GM12878 (cell line): Measurements from ENCODE around the gene DXO. TPM values are rescaled to one million over a fixed set of nuclear protein-coding genes. Genes with fewer than 3 reads are reported as not detected.
A peak's percentile ranks its signal among the peaks of the same experiment; 100 is the strongest.

ENCODE experiments used
- ATAC-seq: fragments of 200-7000 bp; cut with Tn5 transposase; 3 replicates; pipeline ENCODE4 v1.9.1; 2020; ENCODE audit warnings: mild to moderate bottlenecking, moderate library complexity
- BruUV-seq: library from RNA; stranded (reverse); fragments of 400-500 nt; replicated peaks from 2 replicates; lab custom pipeline; 2021; lab: Mats Ljungman, UMichigan
- CTCF ChIA-PET: fragments of 300-600 bp; sonication (Branson Sonifier 250); formaldehyde crosslinking; extraction: SDS; loops from one replicate; lab custom pipeline; 2021; ENCODE audit warnings: inconsistent platforms; lab: Yijun Ruan, JAX
- POLR2A ChIA-PET: fragments of 350-600 bp; formaldehyde crosslinking; extraction: SDS; loops from one replicate; lab custom pipeline; 2021; ENCODE audit warnings: inconsistent platforms; lab: Charles Lee
- RAD21 ChIA-PET: fragments of 300-600 bp; sonication (Branson Sonifier 250); formaldehyde crosslinking; loops from one replicate; lab custom pipeline; 2023; ENCODE audit warnings: antibody characterized with exemption; ENCODE audit not compliant: unreplicated experiment; lab: Charles Lee
- SMC1A ChIA-PET: fragments of 300-600 bp; sonication (Branson Sonifier 250); formaldehyde crosslinking; loops from one replicate; lab custom pipeline; 2023; ENCODE audit not compliant: unreplicated experiment, uncharacterized antibody; lab: Charles Lee
- DNase-seq: peaks from one replicate; pipeline ENCODE4 v3.0.0-alpha.2; 2011; ENCODE audit warnings: low read depth, low spot score
- FAIRE-seq: peaks from 3 replicates; lab custom pipeline; 2011; peaks lifted over from hg19 to GRCh38; lab: Jason Lieb, UNC
- H2AFZ ChIP-seq: 2 replicates; pipeline ENCODE4 v1.6.0; 2011; ENCODE audit warnings: low read depth, low read length, control low read depth; ENCODE audit not compliant: control insufficient read depth
- H3K27ac ChIP-seq: 2 replicates; pipeline ENCODE4 v1.5.1; 2011; ENCODE audit warnings: control low read depth; ENCODE audit not compliant: control insufficient read depth, insufficient read depth
- H3K27me3 ChIP-seq, 2 experiments: replicated peaks in 1 of 2; 2 replicates each; pipeline versions ENCODE4 v1.6.0 to v1.6.1; 2011; ENCODE audit warnings: low read length in 1 of 2; ENCODE audit not compliant: control insufficient read depth in 2 of 2, insufficient read depth in 2 of 2
- H3K36me3 ChIP-seq, 2 experiments: 2 replicates each; pipeline ENCODE4 v1.5.1; 2011; ENCODE audit warnings: low read length in 1 of 2; ENCODE audit not compliant: control insufficient read depth in 2 of 2, insufficient read depth in 2 of 2
- H3K4me1 ChIP-seq: 2 replicates; pipeline ENCODE4 v1.6.1; 2011; ENCODE audit warnings: mild to moderate bottlenecking, low read length, moderate library complexity, mixed read lengths; ENCODE audit not compliant: control insufficient read depth, insufficient read depth
- H3K4me2 ChIP-seq: 2 replicates; pipeline ENCODE4 v1.6.0; 2011; ENCODE audit warnings: control low read depth; ENCODE audit not compliant: control insufficient read depth, insufficient read depth
- H3K4me3 ChIP-seq: fragments of 200-600 bp; sonication (generic); 2 replicates; pipeline ENCODE4 v1.5.1; 2016
- H3K79me2 ChIP-seq: 2 replicates; pipeline ENCODE4 v1.6.0; 2011; ENCODE audit warnings: low read length; ENCODE audit not compliant: control insufficient read depth, insufficient read depth
- H3K9ac ChIP-seq: 2 replicates; pipeline ENCODE4 v1.8.0; 2011; ENCODE audit warnings: low read length, control low read depth, mixed read lengths; ENCODE audit not compliant: control insufficient read depth, insufficient read depth
- H3K9me3 ChIP-seq: replicated peaks from 3 replicates; pipeline ENCODE4 v1.5.1; 2011; ENCODE audit warnings: mild to moderate bottlenecking, low read length; ENCODE audit not compliant: control insufficient read depth, insufficient read depth
- H4K20me1 ChIP-seq: 2 replicates; pipeline ENCODE4 v1.6.0; 2011; ENCODE audit not compliant: control insufficient read depth, insufficient read depth
- EED ChIP-seq: sonication (generic); IDR thresholded peaks from 2 replicates; pipeline ENCODE4 v1.6.1; 2016; ENCODE audit warnings: antibody characterized with exemption, low read depth
- EGR1 ChIP-seq, 2 experiments: IDR thresholded peaks; 1 replicate in 1 of 2; 2 replicates in 1 of 2; pipeline ENCODE4 v1.6.1; 2011 to 2012; ENCODE audit warnings: low read depth in 2 of 2, low read length in 2 of 2, borderline replicate concordance in 1 of 2, mild to moderate bottlenecking in 1 of 2, moderate library complexity in 1 of 2
- HDGF ChIP-seq: fragments of 450-650 bp; IDR thresholded peaks from 2 replicates; pipeline ENCODE4 v1.6.1; 2016; ENCODE audit warnings: antibody characterized with exemption
- LARP7 ChIP-seq: fragments of 450-650 bp; IDR thresholded peaks from 2 replicates; pipeline ENCODE4 v1.6.1; 2017; ENCODE audit warnings: mild to moderate bottlenecking
- SPI1 ChIP-seq: IDR thresholded peaks from 2 replicates; pipeline ENCODE4 v1.6.1; 2011; ENCODE audit warnings: low read depth, mild to moderate bottlenecking, low read length, moderate library complexity, borderline replicate concordance; ENCODE audit not compliant: insufficient read depth
- WGBS: methylation state at CpG from one replicate; pipeline ENCODE4 v1.1.6; 2016; ENCODE audit warnings: low lambda C conversion rate; ENCODE audit not compliant: insufficient replicate concordance, insufficient coverage; ENCODE audit errors: missing lambda C conversion rate; 5-methylcytosine and 5-hydroxymethylcytosine counted together
- in situ Hi-C: fragments of 300-500 bp; cut with MboI; formaldehyde crosslinking; loops from 9 replicates; pipeline ENCODE4 v1.14.3; 2018; ENCODE audit warnings: mixed read lengths
- intact Hi-C: fragments of 100-400 bp; cut with micrococcal nuclease; formaldehyde crosslinking; loops from one replicate; pipeline ENCODE4 v1.14.2; 2022; ENCODE audit not compliant: unreplicated experiment
- polyA plus RNA-seq, 11 experiments: library from polyadenylated mRNA; depleted of rRNA in 4 of 11; unstranded in 6 of 11; stranded (reverse) in 5 of 11; fragments of >200 nt; fragmentation: Nextera tagmentation in 4 of 11; fragmentation: Illumina TruSeq in 1 of 11; extraction: Ambion mirVana in 4 of 11; extraction: Trizol in 1 of 11; gene quantifications; 1 replicate in 1 of 11; 2 replicates in 10 of 11; pipeline versions ENCODE4 v1.2.1 to v1.2.3, GENCODE V29; 2011 to 2016; ENCODE audit warnings: inconsistent platforms in 2 of 11, missing spikeins in 2 of 11, low read depth in 1 of 11
- total RNA-seq, 4 experiments: library from RNA; depleted of rRNA in 3 of 4; stranded (reverse); fragments of >200 nt in 3 of 4; fragmentation: Illumina TruSeq in 1 of 4; extraction: Trizol in 1 of 4; gene quantifications; 2 replicates each; pipeline versions ENCODE4 v1.2.1 to v1.2.3, GENCODE V29; 2013 to 2021

DXO gene
- total and polyA plus RNA-seq, 10 of the 15 experiments (the other 5 are each of a cell fraction or from before 2014, with no cell fraction given), result 4.5 to 21.4 (median 16.3) TPM

- Histone ChIP-seq H3K4me1 (peaks cover 13% of the 10 kb centered on the region), H3K4me2 (peak overlapping the region; percentile 100), H3K4me3 (peak overlapping the region; percentile 66), H2AFZ (peak overlapping the region; percentile 99), H3K9me3 (no peaks in the 10 kb centered on the region), H3K9ac (peak overlapping the region; percentile 90), H3K27me3 (no peaks in the 10 kb centered on the region), H3K36me3 (peaks cover 2 to 4% of the 10 kb centered on the region in 2 experiments; a peak in 2 of 4 replicates), H3K27ac (peak overlapping the region; percentile 99), H4K20me1 (no peaks in the 10 kb centered on the region), H3K79me2 (peaks cover 22% of the 10 kb centered on the region)
- ChIA-PET RAD21 (interaction anchor here (1.1 to 1.9 kb wide), 2 partner anchors 14 to 143 kb away, joined by 5 to 11 read pairs; partner anchors contain the start of genes NELFE and SKIC2), CTCF (interaction anchor here (1.3 to 3.1 kb wide), 3 partner anchors 8 to 20 kb away, joined by 4 to 10 read pairs (median 7); no protein-coding TSS in a partner anchor), POLR2A (interaction anchor here (1.1 to 4.3 kb wide), 3 partner anchors 15 to 77 kb away, joined by 5 to 48 read pairs (median 5); partner anchors contain the start of genes NELFE, SKIC2 and ZBTB12), SMC1A (interaction anchor here (1.8 kb wide), 1 partner anchor 14 kb away, joined by 17 read pairs; the partner anchor contains the start of genes NELFE and SKIC2)
- BruUV-seq, result TSS peak; percentile 76
- no peak for FAIRE-seq
- in situ Hi-C loops (loop anchor here (10.0 kb wide), 1 partner anchor 62 kb away; the partner anchor contains the start of gene CYP21A2), intact Hi-C loops (loop anchor here (1.0 kb wide), 1 partner anchor 14 kb away; the partner anchor contains the start of gene SKIC2)
- ATAC-seq, result no peak
- WGBS, result 4% methylated on average over 19 of the region's 19 CpGs
- TF ChIP-seq HDGF (peak; percentile 25; the same call in 1 of the 2 replicates), LARP7 (peak; percentile 0; the same call in 1 of the 2 replicates), EED (no peak), SPI1 (0 out of 2 replicates have a peak, but pooled peaks have one; percentile 0), EGR1 (IDR thresholded peaks at IDR 0.05; ENCODE audit: borderline replicate concordance in 1 of 2, low read depth in 2 of 2, low read length in 2 of 2) (0 out of 3 replicates have a peak, but pooled peaks of 1 of the 2 experiments have one; percentile 0)
- no peak for DNase-seq
These were observed 892 bp upstream of the DXO start for GRCh38 chr6:31972709-31973350.
